SH-SY5Y (cell line): ENCODE results near the gene SIM2.

Experiments used
- GATA2 ChIP-seq: IDR thresholded peaks from 2 replicates; pipeline ENCODE4 v1.6.1; 2011; ENCODE audit warnings: mild to moderate bottlenecking, low read depth, low read length
- GATA3 ChIP-seq: IDR thresholded peaks from 2 replicates; pipeline ENCODE4 v1.6.1; 2011; ENCODE audit warnings: low read depth, mild to moderate bottlenecking, low read length, moderate library complexity

DNA sequence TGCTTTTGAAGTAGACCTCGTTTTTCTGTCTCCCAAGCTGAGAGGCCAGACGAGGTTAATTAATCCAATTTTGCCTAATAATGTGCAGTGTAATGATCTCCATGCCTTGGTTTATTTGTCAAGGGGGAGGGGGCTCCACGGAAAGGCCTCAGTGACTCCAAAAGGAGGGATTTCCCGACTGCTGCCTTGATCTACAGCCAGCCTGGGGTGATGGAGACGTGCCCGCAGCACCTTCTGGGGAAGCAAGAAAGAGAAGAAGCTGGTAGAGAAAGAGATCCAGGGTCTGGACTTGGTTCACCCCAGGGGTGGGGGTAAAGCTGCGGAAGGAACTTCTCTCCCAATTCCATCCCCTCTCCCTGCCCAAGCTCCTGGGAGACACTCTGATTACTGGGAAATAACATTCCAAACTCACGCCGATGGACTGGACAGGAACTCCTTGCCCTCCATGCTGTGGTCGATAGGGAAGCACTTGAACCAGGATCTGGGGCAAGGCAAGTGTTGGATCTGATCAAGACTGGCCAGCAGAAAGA, 44.1 kb upstream of the SIM2 start:
- TF ChIP-seq GATA3 = no peak
- no peak for TF ChIP-seq GATA2
